Measurements from ENCODE around the gene LFNG.
"Not testable (repeated sequence)": the region's sequence is repeated elsewhere in the genome, so short reads cannot be mapped to it uniquely, and the experiment has no call there.

The LFNG gene

GRCh38 chr7:2545746-2546425, 26.3 kb downstream of the LFNG start:
- DNase-seq (ENCODE audit: low spot score): no peak

GRCh38 chr7:2546776-2547586, 27.4 kb downstream of the LFNG start:
- no peak for DNase-seq (ENCODE audit: low spot score)

GRCh38 chr7:2551418-2551817, 31.8 kb downstream of the LFNG start:
- DNase-seq (ENCODE audit: low spot score): no peak

GRCh38 chr7:2553108-2553507, 33.5 kb downstream of the LFNG start:
- no peak for DNase-seq (ENCODE audit: low spot score)

GRCh38 chr7:2553831-2554581, 34.4 kb downstream of the LFNG start:
- DNase-seq (ENCODE audit: low spot score): no peak

- DNase-seq (ENCODE audit: low spot score): no peak
These were observed 35.1 kb downstream of the LFNG start for GRCh38 chr7:2554661-2555111.

GRCh38 chr7:2555121-2556052, 35.8 kb downstream of the LFNG start, which contains the start of gene BRAT1:
Gene BRAT1, minus strand, starts transcription at chr7:2555524. Its CDS starts 1,093 bp downstream, at chr7:2554431.
- DNase-seq (ENCODE audit: low spot score): peak; percentile 93

GRCh38 chr7:2558629-2559282, 39.2 kb downstream of the LFNG start, which contains the start of gene IQCE:
Gene IQCE, plus strand, starts transcription at chr7:2558979. Its CDS starts 203 bp downstream, at chr7:2559182.
- peak; percentile 86 for DNase-seq (ENCODE audit: low spot score)

- no peak for DNase-seq (ENCODE audit: low spot score)
These were observed 39.8 kb downstream of the LFNG start for GRCh38 chr7:2559283-2559950.

GRCh38 chr7:2563955-2564354, 44.4 kb downstream of the LFNG start:
- DNase-seq (ENCODE audit: low spot score): not testable (repeated sequence)

GRCh38 chr7:2564970-2565540, 45.5 kb downstream of the LFNG start:
- DNase-seq (ENCODE audit: low spot score): no peak

GRCh38 chr7:2566348-2566889, 46.8 kb downstream of the LFNG start:
- DNase-seq (ENCODE audit: low spot score): no peak

- DNase-seq (ENCODE audit: low spot score): peak; percentile 41
These were observed 47.5 kb downstream of the LFNG start for GRCh38 chr7:2566890-2567678.

GRCh38 chr7:2567679-2568278, 48.2 kb downstream of the LFNG start:
- DNase-seq (ENCODE audit: low spot score): peak; percentile 80

- no peak for DNase-seq (ENCODE audit: low spot score)
These were observed 49.1 kb downstream of the LFNG start for GRCh38 chr7:2568521-2569223.

- no peak for DNase-seq (ENCODE audit: low spot score)
These were observed 49.8 kb downstream of the LFNG start for GRCh38 chr7:2569421-2569820.

- no peak for DNase-seq (ENCODE audit: low spot score)
These were observed 50.4 kb downstream of the LFNG start for GRCh38 chr7:2570021-2570420.

GRCh38 chr7:2571409-2571808, 51.8 kb downstream of the LFNG start:
- DNase-seq (ENCODE audit: low spot score): no peak
